ENCODE results near the gene SAC3D1. TPM values are rescaled to one million over a fixed set of nuclear protein-coding genes. Genes with fewer than 3 reads are reported as not detected.

The SAC3D1 gene
- total and polyA plus RNA-seq, 9 of the 15 experiments (the other 6 are each of a cell fraction or from before 2014, with no cell fraction given), result 0.20 to 35.2 (median 5.8) TPM

- TF ChIP-seq ZNF407 (IDR thresholded peaks at IDR 0.05; ENCODE audit: low read depth) (no peak), ZNF609 (CRISPR knock-in tag; IDR thresholded peaks at IDR 0.05; ENCODE audit: borderline replicate concordance) (no peak)
Measured at GRCh38 chr11:65058012-65058411, 17.0 kb downstream of the SAC3D1 start (continued).
